ENCODE data around the gene KLHL29.

KLHL29 gene

GRCh38 chr2:23753291-23754010, 368.5 kb downstream of the KLHL29 start:
- no peak for DNase-seq

DNA sequence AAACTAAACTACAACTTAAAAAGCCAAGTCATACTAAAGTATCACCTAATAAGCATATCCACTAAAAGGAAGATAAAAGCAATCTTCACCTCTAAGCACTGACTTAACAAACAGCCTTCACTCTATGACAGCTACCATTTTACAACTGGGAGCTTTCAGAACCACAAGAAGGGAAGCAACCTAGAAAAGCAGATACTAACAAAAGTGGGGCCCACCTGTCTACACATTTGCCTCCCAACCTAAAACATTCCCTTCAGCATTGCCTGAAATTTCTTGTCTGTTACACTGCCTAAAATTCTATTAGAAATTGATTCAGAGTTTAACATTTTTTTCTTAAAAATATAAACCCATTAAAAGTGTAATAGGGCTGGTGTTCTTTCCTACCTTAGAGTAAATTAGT, 370.0 kb downstream of the KLHL29 start:
- no peak for DNase-seq

GRCh38 chr2:23756593-23757292, 371.8 kb downstream of the KLHL29 start:
- DNase-seq = no peak

- no peak for DNase-seq
Observed at GRCh38 chr2:23757686-23758433, 372.9 kb downstream of the KLHL29 start.

Data from NCI-H345 (cell line).